ENCODE measurements around the gene ZMYND10. TPM values are rescaled to one million over a fixed set of nuclear protein-coding genes. Genes with fewer than 3 reads are reported as not detected.

The ZMYND10 gene
- total and polyA plus RNA-seq, 9 of the 15 experiments (the other 6 are each of a cell fraction or from before 2014, with no cell fraction given), result 0.20 to 2.8 (median 0.70) TPM

DNA sequence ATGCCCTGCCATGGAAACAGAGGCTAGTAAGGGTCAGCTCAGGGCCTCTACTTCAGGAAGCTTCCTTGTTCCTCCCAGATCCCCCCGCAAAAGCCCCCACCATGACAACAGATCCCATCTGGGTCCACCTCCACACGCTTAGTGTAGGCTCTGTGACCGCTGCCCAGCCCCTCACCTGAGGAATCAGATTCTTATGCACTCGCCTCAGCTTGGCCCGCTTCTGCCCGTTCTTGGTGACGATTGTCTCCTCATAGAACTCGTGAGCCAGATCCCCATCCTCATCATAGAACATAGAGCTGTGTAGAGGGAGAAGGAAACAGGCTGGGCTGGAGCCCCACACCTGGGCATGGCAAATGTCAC is 19.4 kb downstream of the ZMYND10 start (continued):
- TF ChIP-seq, protein P1, sequence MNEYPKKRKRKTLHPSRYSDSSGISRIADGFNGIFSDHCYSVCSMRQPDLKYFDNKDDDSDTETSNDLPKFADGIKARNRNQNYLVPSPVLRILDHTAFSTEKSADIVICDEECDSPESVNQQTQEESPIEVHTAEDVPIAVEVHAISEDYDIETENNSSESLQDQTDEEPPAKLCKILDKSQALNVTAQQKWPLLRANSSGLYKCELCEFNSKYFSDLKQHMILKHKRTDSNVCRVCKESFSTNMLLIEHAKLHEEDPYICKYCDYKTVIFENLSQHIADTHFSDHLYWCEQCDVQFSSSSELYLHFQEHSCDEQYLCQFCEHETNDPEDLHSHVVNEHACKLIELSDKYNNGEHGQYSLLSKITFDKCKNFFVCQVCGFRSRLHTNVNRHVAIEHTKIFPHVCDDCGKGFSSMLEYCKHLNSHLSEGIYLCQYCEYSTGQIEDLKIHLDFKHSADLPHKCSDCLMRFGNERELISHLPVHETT (CRISPR knock-in tag; conservative IDR thresholded peaks at IDR 0.05 in 1 of 2, IDR thresholded peaks at IDR 0.05 in 1 of 2), result no peak
- no peak for TF ChIP-seq SP1 (CRISPR knock-in tag; IDR thresholded peaks at IDR 0.05)

DNA sequence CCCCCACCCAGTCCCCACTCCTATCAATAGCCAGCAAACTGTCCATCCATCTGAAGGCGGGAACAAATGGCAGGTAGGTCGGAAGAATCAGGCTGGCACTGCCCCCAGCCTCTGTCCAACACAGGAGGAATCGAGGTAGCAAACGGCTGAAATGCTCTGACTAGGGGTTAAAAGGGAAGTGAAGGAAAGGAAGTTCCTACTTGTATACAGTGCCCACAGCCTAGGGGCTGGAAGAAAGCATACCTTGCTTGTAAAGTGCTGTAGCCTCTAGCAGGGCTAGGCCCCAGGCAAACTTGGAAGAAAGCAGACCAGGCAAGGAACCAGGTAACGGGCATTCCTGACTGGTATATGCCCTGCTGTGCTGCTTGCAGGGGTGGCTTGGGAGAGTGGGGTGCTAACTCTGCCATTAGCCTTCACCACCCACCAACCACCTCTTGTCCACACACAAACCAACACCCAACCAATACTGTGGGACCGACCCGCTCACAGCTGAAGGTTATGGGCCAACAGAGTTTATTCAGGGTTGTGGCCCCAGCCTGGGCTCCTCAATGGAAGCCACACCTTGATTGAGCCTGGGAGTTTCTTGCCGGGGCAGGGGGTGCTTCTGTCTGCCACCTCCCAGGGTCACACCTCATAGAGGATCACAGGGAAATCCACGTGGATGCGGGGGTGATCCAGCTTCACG is 19.9 kb downstream of the ZMYND10 start:
- H2AFZ ChIP-seq (ENCODE audit: low read depth, low read length), result no peak overlapping the region
- H4K20me1 ChIP-seq (replicated peaks; ENCODE audit: control insufficient read depth, insufficient read depth, low read length), result 0 out of 2 replicates have a peak, but pooled peaks cover 2% of the 10 kb centered on the region
- ATAC-seq (no peak), DNase-seq (ENCODE audit: extremely low read depth in 1 of 4, low spot score in 3 of 4) (no peak), FAIRE-seq (no peak)
- H3K27ac ChIP-seq (ENCODE audit: extremely low read depth, low read depth, low read length), result no peak overlapping the region
- CTCF ChIA-PET (ENCODE audit: low intra/inter-chr PET ratio), result interaction anchor here (1.4 to 2.1 kb wide), 2 partner anchors 51 to 98 kb away, joined by 6 read pairs; no protein-coding TSS in a partner anchor
- intact Hi-C loops (cut with micrococcal nuclease), result loop anchor here (2.0 kb wide), 1 partner anchor 137 kb away; no protein-coding TSS in a partner anchor
- 72% methylated on average over 7 of the region's 11 CpGs for WGBS (ENCODE audit: insufficient coverage, low coverage, missing lambda C conversion rate)
- H3K79me2 ChIP-seq (ENCODE audit: control insufficient read depth, insufficient read depth, low read length), result peaks cover 17% of the 10 kb centered on the region
- H3K9ac ChIP-seq (ENCODE audit: insufficient read depth in 1 of 2, low read depth in 2 of 2, low read length in 2 of 2), result no peak overlapping the region
- H3K4me1 ChIP-seq (replicated peaks in 1 of 2; ENCODE audit: control insufficient read depth in 2 of 2, insufficient read depth in 2 of 2, low read length in 2 of 2), result peaks cover 16 to 45% of the 10 kb centered on the region in 2 experiments; a peak in 4 of 5 replicates
- H3K4me2 ChIP-seq (ENCODE audit: insufficient read depth, low read length), result no peak overlapping the region
- no TSS peak for BruUV-seq (replicated peaks)
- in situ Hi-C loops (cut with MboI), result no loop called here
- no peak overlapping the region for H3K4me3 ChIP-seq
- no peaks in the 10 kb centered on the region for H3K27me3 ChIP-seq (ENCODE audit: control insufficient read depth in 2 of 2, insufficient read depth in 2 of 2, low read length in 2 of 2)
- POLR2A ChIA-PET, result interaction anchor here (0.6 kb wide), 2 partner anchors 11 to 40 kb away, joined by 3 read pairs; no protein-coding TSS in a partner anchor
- H3K36me3 ChIP-seq (ENCODE audit: control insufficient read depth, insufficient read depth, low read length), result peaks cover 40% of the 10 kb centered on the region; the same call in 2 of the 3 replicates
- H3K9me3 ChIP-seq (replicated peaks; ENCODE audit: control insufficient read depth, insufficient read depth, low read depth, low read length), result no peaks in the 10 kb centered on the region
- no peaks in the 10 kb centered on the region for H3K9me1 ChIP-seq (ENCODE audit: control insufficient read depth, insufficient read depth, low read length)
- TF ChIP-seq NCOA6 (IDR thresholded peaks at IDR 0.05) (no peak), CC2D1A (IDR thresholded peaks at IDR 0.05) (no peak), E2F6 (IDR thresholded peaks at IDR 0.05; ENCODE audit: borderline replicate concordance in 1 of 2, extremely low read depth in 1 of 2, insufficient read depth in 1 of 2, insufficient read length in 1 of 2, low read depth in 1 of 2, low read length in 1 of 2, poor library complexity in 1 of 2, severe bottlenecking in 1 of 2) (no peak), MAZ (CRISPR knock-in tag; conservative IDR thresholded peaks at IDR 0.05 in 1 of 2, IDR thresholded peaks at IDR 0.05 in 1 of 2) (no peak), CXXC5 (CRISPR knock-in tag; IDR thresholded peaks at IDR 0.05) (no peak), OTX1 (CRISPR knock-in tag; IDR thresholded peaks at IDR 0.05) (no peak)

Data from K562 (cell line).